Endodermal cell (in vitro differentiated cells): Measurements from ENCODE around the gene IFI27. TPM values are rescaled to one million over a fixed set of nuclear protein-coding genes. Genes with fewer than 3 reads are reported as not detected.

Experiments used
- DNase-seq: peaks from one replicate; pipeline ENCODE4 v3.0.0-alpha.2; 2017
- H3K27ac ChIP-seq: 2 replicates; pipeline ENCODE4 v1.5.1; 2013; ENCODE audit warnings: mild to moderate bottlenecking, low read depth, low read length, moderate library complexity
- H3K27me3 ChIP-seq: 2 replicates; pipeline ENCODE4 v1.6.1; 2013; ENCODE audit warnings: mild to moderate bottlenecking, low read length, moderate library complexity; ENCODE audit not compliant: insufficient read depth, control insufficient read depth, poor library complexity, severe bottlenecking
- H3K36me3 ChIP-seq: 2 replicates; pipeline ENCODE4 v1.7.0; 2013; ENCODE audit warnings: mild to moderate bottlenecking, low read length, moderate library complexity; ENCODE audit not compliant: control insufficient read depth, insufficient read depth
- H3K4me1 ChIP-seq: one replicate; pipeline ENCODE4 v1.7.0; 2013; ENCODE audit warnings: low read length; ENCODE audit not compliant: control insufficient read depth, insufficient read depth
- H3K4me3 ChIP-seq: 2 replicates; pipeline ENCODE4 v1.5.1; 2013; ENCODE audit warnings: mild to moderate bottlenecking, low read length, moderate library complexity
- H3K9ac ChIP-seq: 2 replicates; pipeline ENCODE4 v1.6.1; 2013; ENCODE audit warnings: mild to moderate bottlenecking, low read length, moderate library complexity; ENCODE audit not compliant: poor library complexity, severe bottlenecking; ENCODE audit errors: extremely low read depth
- H3K9me3 ChIP-seq: 2 replicates; pipeline ENCODE4 v1.6.1; 2013; ENCODE audit warnings: mild to moderate bottlenecking, low read length, moderate library complexity; ENCODE audit not compliant: control insufficient read depth
- H3K27ac Mint-ChIP-seq: 2 replicates; pipeline ENCODE4 v1.8.0; 2020; ENCODE audit warnings: mixed read lengths
- H3K27me3 Mint-ChIP-seq: 2 replicates; pipeline ENCODE4 v1.8.0; 2021; ENCODE audit warnings: mild to moderate bottlenecking, mixed read lengths; ENCODE audit not compliant: insufficient read depth
- H3K36me3 Mint-ChIP-seq: 2 replicates; pipeline ENCODE4 v1.8.0; 2020; ENCODE audit warnings: low read depth, mixed read lengths
- H3K4me1 Mint-ChIP-seq: 2 replicates; pipeline ENCODE4 v1.8.0; 2020; ENCODE audit warnings: mixed read lengths
- H3K4me3 Mint-ChIP-seq: 2 replicates; pipeline ENCODE4 v1.8.0; 2020; ENCODE audit warnings: mild to moderate bottlenecking, moderate library complexity, mixed read lengths
- H3K9me3 Mint-ChIP-seq: 2 replicates; pipeline ENCODE4 v1.8.0; 2020; ENCODE audit warnings: mild to moderate bottlenecking, mixed read lengths
- WGBS, 2 experiments: methylation state at CpG; one replicate each; pipeline versions ENCODE4 v1.1.5 to v1.1.7; 2013; ENCODE audit warnings: missing lambda C conversion rate in 2 of 2, mixed read lengths in 1 of 2; ENCODE audit not compliant: insufficient coverage in 1 of 2, insufficient read length in 1 of 2; 5-methylcytosine and 5-hydroxymethylcytosine counted together
- total RNA-seq, 2 donors: library from RNA; stranded (reverse); fragmentation: NEBNext Ultra II Directional in 1 of 2; extraction: Animal tissue kit (Norgen Biotek cat#: 25700) in 1 of 2; gene quantifications; 2 replicates in 1 of 2; 3 replicates in 1 of 2; pipeline ENCODE4 v1.2.1, GENCODE V29; 2021
- TF ChIP-seq, protein P1 (sequence below): fragments of 200-600 bp; sonication (generic); conservative IDR thresholded peaks from 2 replicates; pipeline ENCODE4 v1.5.0; 2021; ENCODE audit warnings: antibody characterized with exemption, mild to moderate bottlenecking

Gene IFI27
- total RNA-seq, 2 donors from 2014 or later = 1.9 to 9.0 TPM

DNA sequence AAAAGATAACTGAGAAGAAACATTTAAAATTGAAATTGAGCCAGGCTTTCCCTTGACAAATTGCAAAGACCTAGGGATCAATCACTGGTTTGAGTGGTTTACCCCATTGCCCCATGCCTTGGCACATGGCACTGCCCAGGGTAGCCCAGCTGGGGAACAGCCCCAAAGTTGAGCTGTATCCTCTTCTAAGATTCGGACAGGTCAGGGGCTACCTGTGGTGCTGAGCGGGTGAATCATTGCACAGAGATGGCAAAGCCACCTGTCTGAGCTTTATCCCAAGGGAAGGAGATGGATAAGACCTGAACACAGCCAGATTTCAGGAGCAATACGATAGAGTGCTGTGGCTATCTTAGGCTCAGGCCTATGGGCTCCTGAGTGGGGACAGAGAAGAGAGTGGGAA lies 11.9 kb downstream of the IFI27 start:
- H3K9me3 Mint-ChIP-seq = peaks cover 4% of the 10 kb centered on the region
- peaks cover 23% of the 10 kb centered on the region for H3K27me3 Mint-ChIP-seq
- H3K4me1 Mint-ChIP-seq = no peaks in the 10 kb centered on the region
- TF ChIP-seq, protein P1, sequence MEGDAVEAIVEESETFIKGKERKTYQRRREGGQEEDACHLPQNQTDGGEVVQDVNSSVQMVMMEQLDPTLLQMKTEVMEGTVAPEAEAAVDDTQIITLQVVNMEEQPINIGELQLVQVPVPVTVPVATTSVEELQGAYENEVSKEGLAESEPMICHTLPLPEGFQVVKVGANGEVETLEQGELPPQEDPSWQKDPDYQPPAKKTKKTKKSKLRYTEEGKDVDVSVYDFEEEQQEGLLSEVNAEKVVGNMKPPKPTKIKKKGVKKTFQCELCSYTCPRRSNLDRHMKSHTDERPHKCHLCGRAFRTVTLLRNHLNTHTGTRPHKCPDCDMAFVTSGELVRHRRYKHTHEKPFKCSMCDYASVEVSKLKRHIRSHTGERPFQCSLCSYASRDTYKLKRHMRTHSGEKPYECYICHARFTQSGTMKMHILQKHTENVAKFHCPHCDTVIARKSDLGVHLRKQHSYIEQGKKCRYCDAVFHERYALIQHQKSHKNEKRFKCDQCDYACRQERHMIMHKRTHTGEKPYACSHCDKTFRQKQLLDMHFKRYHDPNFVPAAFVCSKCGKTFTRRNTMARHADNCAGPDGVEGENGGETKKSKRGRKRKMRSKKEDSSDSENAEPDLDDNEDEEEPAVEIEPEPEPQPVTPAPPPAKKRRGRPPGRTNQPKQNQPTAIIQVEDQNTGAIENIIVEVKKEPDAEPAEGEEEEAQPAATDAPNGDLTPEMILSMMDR = no peak
- H3K4me3 Mint-ChIP-seq = no peak overlapping the region
- no peaks in the 10 kb centered on the region for H3K4me1 ChIP-seq
- H3K27ac Mint-ChIP-seq = no peak overlapping the region
- H3K9ac ChIP-seq = no peak overlapping the region
- H3K27ac ChIP-seq = no peak overlapping the region
- H3K36me3 ChIP-seq = no peaks in the 10 kb centered on the region
- WGBS, 2 experiments = 58 to 63% methylated on average over 3 of the region's 3 CpGs
- H3K36me3 Mint-ChIP-seq = no peaks in the 10 kb centered on the region
- peak; percentile 24 for DNase-seq
- no peak overlapping the region for H3K4me3 ChIP-seq
- no peaks in the 10 kb centered on the region for H3K9me3 ChIP-seq
- no peaks in the 10 kb centered on the region for H3K27me3 ChIP-seq

GRCh38 chr14:94123296-94123695 lies 12.8 kb downstream of the IFI27 start:
- TF ChIP-seq, protein P1 = no peak
- Histone ChIP-seq H3K4me1 (no peaks in the 10 kb centered on the region), H3K27me3 (no peaks in the 10 kb centered on the region), H3K9ac (no peak overlapping the region), H3K27ac (no peak overlapping the region), H3K36me3 (no peaks in the 10 kb centered on the region), H3K4me3 (no peak overlapping the region), H3K9me3 (no peaks in the 10 kb centered on the region)
- H3K36me3 Mint-ChIP-seq = no peaks in the 10 kb centered on the region
- DNase-seq = peak; percentile 24
- H3K4me1 Mint-ChIP-seq = no peaks in the 10 kb centered on the region
- H3K9me3 Mint-ChIP-seq = peaks cover 4% of the 10 kb centered on the region
- H3K27ac Mint-ChIP-seq = no peak overlapping the region
- peaks cover 19% of the 10 kb centered on the region for H3K27me3 Mint-ChIP-seq
- no peak overlapping the region for H3K4me3 Mint-ChIP-seq
- WGBS, 2 experiments = 89 to 90% methylated on average over 8 to 9 of the region's 9 CpGs

DNA sequence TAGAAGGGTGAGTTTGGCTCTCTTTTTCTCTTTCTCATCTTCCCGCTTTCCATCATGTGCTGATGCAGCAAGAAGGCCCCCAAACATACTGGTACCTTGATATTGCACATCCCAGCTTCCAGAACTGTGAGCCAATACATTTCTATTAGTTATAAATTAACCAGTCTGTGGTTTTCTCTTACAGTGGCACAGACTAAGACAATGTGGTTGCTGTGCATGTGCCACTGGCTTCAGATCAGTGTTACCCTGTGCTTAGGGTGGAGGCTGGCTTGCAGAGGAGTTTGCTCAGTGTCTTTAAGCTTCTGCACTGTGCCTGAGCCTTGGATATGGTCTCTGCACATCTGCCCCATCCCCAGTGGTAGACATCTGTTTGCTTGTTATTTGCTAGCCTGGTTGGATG lies 13.3 kb downstream of the IFI27 start:
- Histone ChIP-seq H3K9me3 (no peaks in the 10 kb centered on the region), H3K4me1 (no peaks in the 10 kb centered on the region), H3K27ac (no peak overlapping the region), H3K9ac (no peak overlapping the region), H3K27me3 (no peaks in the 10 kb centered on the region), H3K4me3 (no peak overlapping the region), H3K36me3 (no peaks in the 10 kb centered on the region)
- WGBS, 2 experiments = 73% methylated on average over 1 of the region's 1 CpG; no CpG with 5 or more reads in 1 of the 2 experiments
- Mint-ChIP-seq H3K27ac (no peak overlapping the region), H3K4me3 (no peak overlapping the region), H3K4me1 (no peaks in the 10 kb centered on the region), H3K27me3 (peaks cover 22% of the 10 kb centered on the region), H3K36me3 (no peaks in the 10 kb centered on the region), H3K9me3 (peaks cover 4% of the 10 kb centered on the region)
- TF ChIP-seq, protein P1 = no peak
- DNase-seq = peak; percentile 28
